ENCODE measurements around the gene MMP20.
"Not testable (repeated sequence)": the region's sequence is repeated elsewhere in the genome, so short reads cannot be mapped to it uniquely, and the experiment has no call there.

The MMP20 gene, protein sequence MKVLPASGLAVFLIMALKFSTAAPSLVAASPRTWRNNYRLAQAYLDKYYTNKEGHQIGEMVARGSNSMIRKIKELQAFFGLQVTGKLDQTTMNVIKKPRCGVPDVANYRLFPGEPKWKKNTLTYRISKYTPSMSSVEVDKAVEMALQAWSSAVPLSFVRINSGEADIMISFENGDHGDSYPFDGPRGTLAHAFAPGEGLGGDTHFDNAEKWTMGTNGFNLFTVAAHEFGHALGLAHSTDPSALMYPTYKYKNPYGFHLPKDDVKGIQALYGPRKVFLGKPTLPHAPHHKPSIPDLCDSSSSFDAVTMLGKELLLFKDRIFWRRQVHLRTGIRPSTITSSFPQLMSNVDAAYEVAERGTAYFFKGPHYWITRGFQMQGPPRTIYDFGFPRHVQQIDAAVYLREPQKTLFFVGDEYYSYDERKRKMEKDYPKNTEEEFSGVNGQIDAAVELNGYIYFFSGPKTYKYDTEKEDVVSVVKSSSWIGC

DNA sequence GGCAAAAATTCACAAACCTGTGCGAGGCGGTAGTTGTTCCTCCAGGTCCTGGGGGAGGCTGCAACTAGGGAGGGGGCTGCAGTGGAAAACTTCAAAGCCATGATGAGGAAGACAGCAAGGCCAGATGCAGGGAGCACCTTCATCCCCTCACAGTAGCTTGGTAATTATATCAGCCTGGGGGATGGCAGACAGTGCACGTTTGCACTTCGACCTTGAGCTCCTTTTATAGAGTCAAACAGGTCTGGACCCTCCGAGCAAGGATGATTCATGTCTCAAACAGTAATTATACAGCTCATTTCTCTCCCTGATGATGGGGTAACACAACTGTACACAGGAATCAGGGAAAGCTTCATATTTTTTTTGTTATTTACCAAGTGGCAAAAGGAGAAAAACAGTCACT is at the start of gene MMP20:
TSS of gene MMP20 (minus strand) at position 156 of the 400 bp plus-strand sequence. CDS start at position 143, 13 bp downstream.
- no peak for DNase-seq

DNA sequence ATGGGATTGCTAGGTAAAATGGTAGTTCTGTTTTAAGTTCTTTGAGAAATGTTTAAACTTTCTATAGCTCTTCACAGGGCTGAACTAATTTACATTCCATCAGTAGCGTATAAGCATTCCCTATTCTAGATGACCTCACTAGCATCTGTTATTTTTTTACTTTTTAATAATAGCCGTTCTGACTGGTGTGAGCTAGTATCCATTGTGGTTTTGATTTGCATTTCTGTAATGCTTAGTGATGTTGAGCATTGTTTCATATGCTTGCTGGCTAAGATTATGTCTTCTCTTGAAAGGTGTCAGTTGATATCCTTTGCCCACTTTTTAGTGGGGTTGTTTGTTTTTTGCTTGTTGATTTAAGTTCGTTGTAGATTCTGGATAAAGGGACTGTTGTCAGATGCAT is 44.5 kb upstream of the MMP20 start:
- no peak for DNase-seq

DNA sequence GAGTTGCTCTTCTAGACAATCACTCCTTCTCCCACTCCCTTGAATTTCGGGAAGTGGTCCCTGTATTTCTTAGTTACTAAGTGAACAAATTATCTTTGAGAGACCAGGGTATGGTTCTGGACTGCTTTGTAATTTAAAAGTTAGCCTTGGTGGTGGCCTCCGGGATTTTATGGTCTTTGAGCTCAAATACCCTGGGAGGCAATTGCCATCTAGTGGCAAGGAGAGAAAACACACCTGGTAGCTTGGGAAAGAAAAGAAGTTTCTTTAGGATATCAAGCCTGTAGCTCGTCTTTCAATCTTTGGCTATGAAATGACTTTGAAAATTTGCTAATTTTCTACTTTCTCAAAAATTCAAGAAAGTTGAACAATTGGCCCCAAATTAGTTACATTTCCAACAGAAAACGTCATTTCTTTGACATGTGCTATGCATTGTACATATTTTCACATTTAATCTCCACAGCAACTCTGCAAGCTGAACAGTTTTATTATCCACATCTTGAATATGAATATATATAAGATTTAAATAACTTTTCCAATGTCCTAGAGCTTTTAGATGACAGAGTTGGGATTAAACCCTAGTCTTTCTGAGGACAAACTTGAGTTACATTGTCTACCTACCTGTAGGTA is 41.3 kb upstream of the MMP20 start:
- peak; percentile 46 for DNase-seq

DNA sequence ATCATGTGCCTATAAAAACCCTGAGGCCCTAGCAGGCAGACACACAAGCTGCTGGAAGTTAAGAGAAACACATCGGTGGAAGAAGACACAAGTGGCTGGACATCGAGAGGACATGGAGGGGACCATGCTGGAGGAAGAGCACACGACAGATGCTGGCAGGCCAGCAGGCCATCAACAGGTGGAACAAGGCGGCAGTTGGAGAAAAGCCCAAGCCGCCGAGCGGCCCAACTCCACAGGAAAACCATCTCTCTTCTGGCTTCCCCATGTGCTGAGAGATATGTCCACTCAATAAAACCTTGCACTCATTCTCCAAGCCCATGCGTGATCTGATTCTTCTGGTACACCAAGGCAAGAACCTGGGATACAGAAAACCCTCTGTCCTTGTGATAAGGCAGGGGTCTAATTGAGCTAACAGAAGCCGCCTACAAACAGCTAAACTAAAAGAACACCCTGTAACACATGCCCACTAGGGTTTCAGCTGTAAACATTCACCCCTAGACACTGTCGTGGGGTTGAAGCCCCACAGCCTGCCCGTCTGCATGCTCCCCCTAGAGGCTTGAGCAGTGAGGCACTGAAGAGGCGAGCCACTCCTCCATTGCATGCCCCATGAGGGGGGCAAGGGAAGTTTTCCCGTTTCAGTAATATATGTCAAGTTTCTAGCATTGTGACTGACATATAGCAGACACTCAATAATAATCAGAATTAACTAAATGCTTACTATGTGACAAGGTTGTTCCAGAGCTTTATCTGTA is 39.0 kb upstream of the MMP20 start:
- no peak for DNase-seq

DNA sequence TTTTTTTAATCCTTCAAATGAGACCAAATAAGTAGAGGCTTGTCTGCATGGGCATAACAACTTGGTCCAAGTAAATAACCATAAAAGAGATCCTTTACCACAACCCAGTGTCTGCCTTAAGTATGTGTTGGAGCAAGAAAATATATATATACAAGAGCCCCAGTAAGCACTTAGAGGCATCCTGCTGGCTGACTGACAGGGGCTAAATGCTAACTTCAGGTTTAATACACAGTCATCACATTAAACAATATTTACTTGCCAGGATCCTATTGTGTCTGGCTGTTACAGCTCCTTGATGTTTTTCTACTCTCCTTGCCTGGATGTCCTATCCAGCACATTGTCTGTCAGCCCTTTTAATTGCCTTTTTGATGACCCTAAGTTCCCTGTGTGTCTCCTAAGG is 37.5 kb upstream of the MMP20 start:
- no peak for DNase-seq

DNA sequence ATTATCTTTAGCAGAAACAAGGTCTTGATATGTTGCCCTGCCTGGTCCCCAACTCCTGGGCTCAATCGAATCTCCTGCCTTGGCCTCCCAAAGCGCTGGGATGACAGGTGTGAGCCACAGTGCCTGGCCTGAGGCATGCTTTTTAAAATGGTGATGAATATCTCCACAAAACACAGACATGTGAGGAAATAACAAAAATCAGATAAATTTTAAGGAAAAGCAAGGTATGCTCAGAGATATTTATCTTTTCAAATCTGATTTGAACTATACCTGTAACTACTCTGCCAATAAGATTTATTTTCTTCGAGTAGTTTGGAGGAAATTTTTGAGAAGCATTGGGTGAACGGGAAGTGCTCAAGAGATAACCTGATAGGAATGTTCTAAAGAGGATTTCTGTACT is 35.9 kb upstream of the MMP20 start:
- no peak for DNase-seq

DNA sequence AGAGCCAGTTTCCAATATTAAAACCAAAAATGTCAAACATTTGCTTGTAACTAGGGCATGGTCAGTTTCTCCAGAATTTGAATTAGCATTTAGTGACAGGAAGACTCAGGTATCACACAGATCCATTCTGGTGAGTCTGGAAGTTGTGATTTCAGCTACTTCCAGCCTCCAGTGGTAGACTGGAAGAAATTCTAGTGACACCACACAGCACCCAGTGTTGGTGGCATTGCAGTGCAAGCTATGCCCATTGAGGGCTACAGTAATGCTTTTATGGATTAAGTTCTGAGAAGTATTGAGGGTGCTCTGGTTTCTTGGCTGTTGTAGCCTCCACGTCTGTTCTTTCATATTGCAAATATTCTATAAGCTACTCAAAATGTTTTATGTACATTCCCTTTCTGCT is 31.4 kb upstream of the MMP20 start:
- DNase-seq = no peak

DNA sequence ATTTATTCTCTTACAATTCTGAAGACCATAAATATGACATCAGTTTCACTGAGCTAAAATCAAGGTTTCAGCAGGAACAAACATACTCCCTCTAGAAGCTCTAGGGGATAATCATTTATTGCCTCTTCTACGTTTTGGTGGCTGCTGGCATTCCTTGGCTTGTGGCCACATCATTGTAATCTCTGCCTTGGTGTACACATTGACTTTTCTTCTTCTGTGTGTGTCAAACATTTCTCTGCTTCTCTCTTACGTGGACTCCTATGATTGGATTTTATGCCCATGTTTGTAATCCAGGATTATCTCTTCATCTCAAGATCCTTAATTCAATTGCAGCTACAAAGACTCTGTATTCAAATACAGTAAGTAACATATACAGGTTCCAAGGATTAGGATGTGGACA is 30.4 kb upstream of the MMP20 start:
- no peak for DNase-seq

DNA sequence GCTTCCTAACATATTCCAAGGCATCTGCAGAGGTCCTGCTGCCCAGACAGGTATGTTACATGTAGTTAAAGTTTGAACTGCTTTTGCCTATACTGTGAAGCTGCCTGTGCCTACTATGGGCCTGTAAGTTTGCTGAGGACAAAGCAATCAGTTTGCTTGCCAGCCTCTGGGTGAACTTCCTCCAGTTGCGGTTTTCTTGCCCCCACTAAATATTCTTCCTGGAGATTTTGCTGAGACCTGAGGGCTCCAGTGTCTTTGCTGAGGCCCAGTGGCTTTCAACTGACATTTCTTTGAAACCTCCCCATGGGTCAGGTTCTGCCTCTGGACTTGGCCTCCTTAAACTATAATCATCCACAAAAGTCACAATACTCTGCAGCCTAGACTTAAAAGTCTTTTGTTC is 29.6 kb upstream of the MMP20 start:
- DNase-seq = no peak

DNA sequence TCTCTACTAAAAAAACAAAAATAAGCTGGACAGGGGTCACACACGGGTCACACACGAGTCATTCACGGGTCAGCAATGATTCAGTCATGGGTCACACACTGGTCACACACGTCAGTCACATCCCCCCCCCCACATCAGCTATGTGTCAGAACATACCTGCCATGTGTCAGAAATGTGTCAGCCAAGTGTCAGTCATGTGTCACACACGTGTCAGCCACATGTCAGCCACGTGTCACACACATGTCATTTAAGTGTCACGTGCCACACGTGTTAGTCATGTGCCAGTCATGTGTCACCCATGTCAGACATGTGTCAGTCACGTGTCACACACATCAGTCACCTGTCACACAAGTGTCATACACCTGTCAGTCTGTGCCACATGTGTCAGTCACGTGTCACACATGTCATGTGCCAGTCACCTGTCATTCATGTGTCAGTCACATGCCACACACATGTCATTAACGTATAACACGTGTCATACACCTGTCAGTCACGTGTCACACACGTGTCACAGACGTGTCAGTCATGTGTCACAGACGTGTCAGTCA is 28.7 kb upstream of the MMP20 start:
- no peak for DNase-seq

DNA sequence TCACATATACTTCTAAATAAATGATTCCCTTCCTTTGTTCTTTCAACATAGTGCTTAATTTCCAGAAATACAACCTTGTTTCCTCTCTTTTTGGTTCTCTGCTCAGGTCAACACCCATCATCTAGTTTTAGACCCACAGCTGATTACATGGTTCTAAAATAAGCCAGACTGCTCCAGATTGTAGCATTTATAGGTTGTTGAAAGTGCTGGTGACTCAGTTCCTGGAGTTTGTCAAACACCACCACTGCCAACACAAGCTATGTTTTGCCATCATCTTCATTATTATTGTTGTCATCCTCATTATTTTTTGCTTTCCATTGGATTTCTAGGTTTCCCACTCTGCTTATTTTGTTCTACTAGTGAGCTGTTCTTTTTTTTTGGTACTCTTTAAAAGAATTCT is 22.3 kb upstream of the MMP20 start:
- DNase-seq = no peak

DNA sequence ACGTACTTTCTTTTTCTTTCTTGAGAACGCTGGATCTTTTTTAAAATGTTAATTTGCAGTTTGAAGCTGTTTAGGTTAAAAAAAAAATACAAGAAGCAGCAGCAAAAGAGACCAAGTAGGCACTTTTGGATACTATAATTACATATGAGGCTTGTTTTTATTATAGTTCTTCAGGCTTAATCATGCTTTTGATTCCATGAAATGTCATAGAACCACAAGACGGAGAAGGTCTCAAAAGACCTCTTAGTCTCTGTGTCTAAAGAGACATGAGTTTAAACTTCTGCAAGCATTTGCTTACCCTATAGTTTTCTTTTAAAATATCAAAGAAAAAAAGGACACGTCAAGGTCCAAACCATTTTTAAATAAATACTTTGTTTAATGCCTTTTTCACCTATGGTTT is 18.8 kb upstream of the MMP20 start:
- DNase-seq = no peak

DNA sequence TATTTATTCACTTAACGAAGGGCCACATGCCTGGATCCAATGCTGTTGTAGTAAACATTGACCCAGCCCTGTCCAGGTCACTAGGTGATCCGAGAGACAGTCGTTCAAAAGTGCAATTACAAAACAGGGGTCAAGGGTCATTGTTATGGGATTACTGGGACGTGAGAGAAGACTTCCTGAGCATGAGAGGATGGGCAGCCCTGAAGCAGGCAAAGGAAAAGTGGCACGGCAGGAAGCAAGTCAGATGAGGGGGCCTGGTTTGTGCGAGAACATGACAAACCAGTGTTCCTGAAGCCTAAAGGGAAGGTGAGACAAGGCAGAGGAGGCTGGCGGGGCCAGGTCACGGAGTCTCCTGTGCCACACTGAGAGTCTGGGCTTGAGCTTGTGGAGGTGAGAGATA is 15.8 kb upstream of the MMP20 start:
- DNase-seq = no peak

DNA sequence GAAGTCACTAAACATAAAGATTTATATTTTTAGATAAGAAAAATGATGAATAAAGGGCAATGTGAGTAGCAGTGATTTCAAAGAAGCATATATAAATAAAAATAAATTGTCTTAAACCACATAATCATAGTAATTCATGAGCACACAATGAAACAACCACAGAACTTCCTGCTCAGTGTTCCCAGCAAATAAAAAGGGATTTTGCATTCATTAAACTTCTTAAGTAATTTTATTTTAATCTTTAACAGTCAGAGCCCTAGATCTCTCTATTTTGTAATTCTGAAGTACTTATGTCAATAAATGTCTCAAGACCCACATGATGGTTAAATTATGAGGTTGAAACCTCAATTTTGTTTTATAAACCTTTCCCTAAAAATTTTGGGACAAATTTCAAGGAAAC is 14.5 kb upstream of the MMP20 start:
- DNase-seq = no peak

DNA sequence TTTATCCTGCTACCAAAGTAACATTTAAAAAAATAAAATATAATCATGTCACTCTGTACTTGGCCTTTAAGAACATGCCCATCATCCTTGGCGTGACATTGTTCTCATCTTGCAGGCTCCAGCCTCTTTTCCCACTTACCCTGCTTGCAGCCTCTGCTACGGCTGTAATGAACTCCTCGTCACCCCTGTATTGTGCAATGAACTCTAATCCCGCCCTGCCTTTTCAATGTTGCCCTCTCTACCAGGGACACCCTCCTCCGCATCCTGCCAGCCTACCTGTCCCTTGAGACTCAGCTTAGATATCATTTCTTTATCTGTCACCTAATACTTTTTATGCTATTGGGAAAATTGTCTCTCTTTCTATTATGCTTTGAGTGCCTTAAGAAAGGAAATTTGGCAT is 12.6 kb upstream of the MMP20 start:
- DNase-seq = no peak

DNA sequence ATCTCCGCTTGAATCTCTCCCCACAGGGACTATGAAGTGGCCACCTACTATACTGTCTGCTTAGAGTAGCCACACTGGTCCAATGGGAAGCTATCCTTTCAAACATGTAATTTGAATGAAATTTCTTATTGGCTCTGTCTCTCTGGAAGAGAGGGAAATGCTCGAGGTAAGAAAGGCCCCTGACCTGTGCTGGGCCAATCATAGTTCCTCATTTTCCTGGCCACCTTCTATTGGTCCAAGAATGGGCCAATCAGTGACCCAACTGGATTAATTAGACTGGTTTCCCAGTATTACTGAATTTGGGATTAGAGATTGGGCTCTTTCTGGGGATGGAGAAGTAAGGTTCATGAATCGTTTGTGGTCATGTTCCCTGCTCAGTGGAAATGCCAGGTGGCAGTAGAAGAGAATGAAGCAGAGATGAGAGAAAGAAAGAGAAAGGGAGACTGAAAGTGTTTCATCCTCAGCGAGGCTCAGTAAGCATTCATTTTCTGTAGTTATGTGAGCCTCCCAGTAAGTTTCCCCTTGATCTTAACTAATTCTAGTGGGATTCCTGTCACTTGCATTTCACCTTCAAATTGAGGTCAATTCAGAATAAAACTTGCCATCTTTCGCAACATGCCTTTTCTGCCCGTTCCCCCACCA is 8.4 kb upstream of the MMP20 start:
- DNase-seq = no peak

DNA sequence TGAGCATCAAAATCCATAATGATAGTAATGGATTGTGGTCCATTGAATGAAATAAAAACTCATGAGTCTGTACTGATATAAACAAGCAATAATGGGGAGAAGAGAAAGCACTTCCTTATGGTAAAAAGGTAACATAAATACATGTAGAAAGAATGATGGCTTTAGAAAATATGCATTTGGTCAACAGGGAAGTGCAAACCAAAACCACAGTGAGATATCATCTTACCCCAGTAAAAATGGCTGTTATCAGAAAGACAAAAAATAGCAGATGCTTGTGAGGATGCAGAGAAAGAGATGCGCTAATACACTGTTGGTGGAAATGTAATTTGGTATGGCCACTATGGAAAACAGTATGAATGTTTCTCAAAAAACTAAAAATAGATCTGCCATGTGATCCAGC is 6.9 kb upstream of the MMP20 start:
- DNase-seq = no peak

DNA sequence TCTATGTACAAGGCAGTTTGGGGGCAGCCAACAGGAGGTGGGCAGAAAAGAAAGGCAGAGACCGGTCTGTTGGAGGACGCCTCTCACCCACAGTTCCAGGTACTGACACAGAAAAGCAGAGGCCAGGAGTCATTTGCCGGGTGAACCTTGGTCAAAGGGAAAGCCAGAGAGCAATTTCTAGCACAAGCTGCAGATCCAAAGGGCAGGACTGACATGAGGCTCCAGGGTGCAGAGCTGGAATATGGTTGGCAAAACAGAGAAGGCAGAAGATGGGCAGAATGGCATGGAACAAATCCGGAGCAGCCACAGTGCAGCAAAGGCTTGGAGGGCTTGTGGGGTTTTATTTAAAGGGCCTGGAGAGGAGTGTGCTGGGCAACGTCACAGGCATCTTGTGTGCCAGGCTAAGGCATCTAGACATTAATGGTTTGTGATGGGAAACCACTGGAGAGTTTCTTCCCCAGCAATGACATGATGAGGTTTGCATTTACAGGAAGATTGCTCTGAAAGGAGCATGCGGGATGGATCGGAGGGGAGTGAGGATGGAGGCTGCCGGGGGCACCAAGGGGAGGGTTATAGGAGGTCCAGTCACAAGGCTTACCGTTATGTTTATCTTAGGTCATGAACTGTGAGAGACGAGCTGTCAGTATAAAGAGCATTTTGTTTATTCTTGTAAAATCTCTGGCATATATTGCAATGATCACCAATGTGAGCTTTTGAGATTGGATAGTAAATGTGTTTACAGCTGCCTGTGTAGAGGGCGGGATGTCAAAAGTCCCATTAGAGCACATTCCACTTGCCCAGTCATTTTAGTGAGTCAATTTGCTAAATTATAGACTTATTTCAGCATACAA is 5.7 kb upstream of the MMP20 start:
- DNase-seq = no peak

DNA sequence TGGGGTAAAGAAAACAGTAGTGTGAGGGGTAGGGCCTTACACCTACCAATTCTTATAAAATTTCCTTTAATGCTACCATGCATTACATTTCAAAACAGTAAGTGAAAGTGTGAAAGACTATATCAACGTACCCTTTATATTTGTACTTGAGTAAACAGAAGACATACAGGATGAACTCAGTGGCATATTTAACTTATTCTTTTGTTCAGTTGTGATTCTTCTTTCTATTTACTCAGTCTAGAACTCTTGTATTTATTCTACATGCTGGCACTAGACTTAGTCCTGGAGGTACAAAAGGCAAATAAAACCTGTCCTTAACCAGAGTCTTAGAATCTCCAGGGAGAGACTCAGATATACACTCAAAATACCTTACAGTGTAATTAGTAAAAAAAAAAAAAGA is 4.8 kb upstream of the MMP20 start:
- DNase-seq = not testable (repeated sequence)

DNA sequence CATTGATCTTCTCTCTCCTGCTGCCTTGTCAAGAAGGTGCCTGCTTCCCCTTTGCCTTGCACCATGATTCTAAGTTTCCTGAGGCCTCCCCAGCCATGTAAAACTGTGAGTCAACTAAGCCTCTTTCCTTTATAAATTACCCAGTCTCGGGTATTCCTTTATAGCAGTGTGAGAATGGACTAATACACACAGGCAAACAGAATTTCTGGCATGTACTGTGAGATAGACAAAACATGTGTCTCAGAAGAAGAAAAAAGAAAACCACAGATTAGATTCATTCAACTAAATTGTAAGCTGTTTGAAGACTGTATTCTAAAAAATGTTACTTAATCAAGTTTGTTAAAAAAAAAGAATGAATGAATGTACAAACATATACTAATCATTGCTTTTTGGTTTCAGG is 1.5 kb upstream of the MMP20 start:
- DNase-seq = no peak

DNA sequence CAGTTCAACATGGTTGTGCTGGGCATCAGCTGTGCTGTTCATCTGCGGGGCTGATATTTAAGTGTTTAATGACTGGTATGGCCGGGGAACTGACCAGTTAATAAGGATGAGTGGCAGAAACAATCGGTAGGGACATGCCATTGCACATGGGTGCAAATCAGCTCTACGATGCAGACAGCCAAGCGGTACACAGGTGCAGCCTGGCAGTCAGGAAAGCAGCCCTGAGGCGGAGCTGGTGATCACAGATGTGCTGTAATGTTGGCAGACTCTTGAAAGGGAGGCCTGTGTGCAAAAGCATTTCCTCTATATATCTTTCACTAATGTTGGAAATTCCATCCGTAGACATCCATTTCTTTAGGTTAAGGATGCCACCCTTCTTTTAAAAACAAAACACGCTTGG is 1.1 kb downstream of the MMP20 start:
- no peak for DNase-seq

DNA sequence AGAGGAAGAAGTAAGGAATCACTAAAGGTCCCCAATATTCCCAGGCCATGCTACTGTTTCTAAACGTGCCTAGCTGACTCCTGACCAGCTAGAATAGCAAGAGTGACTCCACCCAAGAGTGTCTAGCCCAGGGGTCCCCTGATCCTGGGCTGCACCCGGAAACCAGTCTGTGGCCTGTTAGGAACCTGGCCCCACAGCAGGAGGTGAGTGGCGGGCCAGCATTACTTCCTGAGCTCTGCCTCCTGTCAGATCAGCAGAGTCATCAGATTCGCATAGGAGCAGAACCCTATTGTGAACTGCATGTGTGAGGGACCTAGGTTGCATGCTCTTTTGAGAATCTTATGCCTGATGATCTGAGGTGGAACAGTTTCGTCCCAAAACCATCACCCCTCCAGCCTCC is 2.0 kb downstream of the MMP20 start:
- no peak for DNase-seq

All from midbrain (tissue), 1 donor.